Stimulated activated CD4-positive, alpha-beta T cell treated with anti-CD3 and anti-CD28 coated beads, Interleukin-2, amount 100 ng/mL, for 24 hours (primary cell): ENCODE measurements around the gene PMP22.

Experiments
- DNase-seq, 2 donors: peaks; one replicate each; pipeline ENCODE4 v3.0.0-alpha.2; 2020

PMP22 gene

DNA sequence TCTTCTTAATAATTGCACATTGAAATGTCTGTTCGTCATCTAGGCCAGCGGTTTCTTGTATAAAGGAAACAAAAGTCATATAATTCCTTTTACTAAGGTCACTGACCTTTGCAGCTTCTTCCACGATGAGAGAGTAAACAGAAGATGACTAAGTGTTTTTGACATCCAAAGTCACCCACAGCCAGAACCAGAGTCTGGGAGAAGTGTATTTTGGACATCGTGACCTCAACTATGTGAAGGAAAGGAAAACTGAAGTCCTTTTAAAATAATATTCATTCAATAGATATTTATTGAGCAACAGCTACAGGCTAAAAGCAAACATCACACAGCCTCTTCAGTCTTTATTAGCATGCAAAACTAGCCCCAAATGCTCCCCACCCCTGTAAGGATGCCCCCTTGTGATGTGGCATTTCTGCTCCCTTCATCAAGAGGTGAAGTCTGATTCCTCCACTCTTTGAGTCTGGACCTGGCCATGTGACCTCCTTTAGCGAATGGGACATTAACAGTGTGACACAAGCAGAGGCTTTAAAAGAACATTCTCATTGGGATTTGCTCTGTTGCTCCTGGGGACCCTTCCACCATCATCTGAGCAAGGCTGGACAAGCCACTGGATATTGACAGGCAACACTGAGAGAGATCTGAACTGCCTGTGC, 8.1 kb upstream of the PMP22 start:
- DNase-seq: no peak

GRCh38 chr17:15271741-15272140, 6.6 kb upstream of the PMP22 start:
- no peak for DNase-seq

- DNase-seq: no peak
Observed at GRCh38 chr17:15270628-15271381, 5.7 kb upstream of the PMP22 start.

- DNase-seq: no peak
Observed at GRCh38 chr17:15269780-15270089, 4.6 kb upstream of the PMP22 start.

DNA sequence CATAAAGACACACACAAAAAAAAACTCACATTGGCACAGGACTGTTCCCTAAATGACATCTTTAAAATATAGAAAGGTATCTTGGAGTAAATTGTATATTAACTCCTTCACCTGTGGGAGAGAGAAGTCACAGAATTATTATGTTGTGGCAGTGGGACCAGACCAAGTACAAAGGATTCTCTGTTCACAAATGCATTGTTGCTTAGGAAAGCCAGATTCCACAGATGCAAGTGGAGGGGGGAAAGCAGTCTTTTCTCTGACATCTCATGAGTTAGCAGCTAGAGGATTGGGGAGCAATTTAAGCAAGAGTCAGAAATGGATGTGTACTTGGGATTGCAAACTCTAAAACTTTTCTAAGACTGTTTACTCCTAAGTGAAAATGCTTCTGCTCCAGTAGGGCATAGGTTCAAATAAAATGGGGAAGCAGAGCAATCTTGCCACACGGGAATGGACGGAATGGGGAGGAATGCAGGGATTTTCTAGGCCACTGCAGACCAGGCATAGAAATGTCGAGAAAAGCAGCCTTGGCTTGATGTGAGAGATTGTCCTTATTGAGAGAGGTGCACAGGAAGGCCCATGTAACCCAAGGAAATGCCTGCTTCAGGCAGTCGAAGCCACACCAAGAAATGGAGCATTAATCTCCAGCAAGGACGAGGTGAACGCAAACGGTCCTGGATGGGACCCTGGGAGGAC, 4.1 kb upstream of the PMP22 start:
- DNase-seq: no peak

DNA sequence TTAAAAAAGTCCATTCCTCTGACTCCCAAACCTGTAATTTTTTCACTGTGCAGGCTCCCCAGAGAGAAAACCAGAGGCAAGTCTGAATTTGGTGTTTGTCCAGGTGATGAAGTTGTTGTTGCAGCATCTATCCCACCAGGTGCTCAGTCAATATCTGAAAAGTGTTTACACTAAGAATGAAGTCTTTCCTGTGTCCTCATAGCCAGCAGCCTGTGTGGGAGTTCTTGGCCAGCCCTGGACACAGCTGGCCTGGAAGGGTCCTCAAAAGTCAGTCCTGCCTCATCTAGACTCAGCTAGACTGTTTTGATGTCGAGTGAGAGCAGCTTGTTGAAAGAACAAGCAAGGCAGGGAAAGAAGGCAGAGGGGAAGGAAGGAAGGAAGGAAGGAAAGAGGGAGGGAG, 3.3 kb upstream of the PMP22 start:
- DNase-seq: no peak

DNA sequence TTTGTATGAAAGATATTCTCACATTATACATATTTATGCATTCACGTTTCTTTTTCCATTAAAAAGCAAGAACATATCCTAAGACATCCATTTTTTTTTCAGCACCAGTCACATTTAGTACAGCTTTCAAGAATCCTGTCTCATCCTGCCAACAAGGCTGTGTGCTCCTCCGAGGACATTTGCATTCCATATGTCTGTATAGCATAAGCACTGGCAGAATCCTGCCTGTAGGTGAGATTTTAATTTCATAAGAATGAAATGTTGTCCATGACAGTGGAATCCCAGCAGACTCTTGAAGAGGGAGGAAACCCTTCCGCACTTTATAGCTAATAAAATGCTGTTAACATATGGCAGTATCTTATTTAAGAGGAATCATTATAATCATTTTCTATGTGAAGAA, 2.9 kb upstream of the PMP22 start:
- DNase-seq: no peak

- no peak for DNase-seq
Observed at GRCh38 chr17:15266325-15267125, 1.4 kb upstream of the PMP22 start.

DNA sequence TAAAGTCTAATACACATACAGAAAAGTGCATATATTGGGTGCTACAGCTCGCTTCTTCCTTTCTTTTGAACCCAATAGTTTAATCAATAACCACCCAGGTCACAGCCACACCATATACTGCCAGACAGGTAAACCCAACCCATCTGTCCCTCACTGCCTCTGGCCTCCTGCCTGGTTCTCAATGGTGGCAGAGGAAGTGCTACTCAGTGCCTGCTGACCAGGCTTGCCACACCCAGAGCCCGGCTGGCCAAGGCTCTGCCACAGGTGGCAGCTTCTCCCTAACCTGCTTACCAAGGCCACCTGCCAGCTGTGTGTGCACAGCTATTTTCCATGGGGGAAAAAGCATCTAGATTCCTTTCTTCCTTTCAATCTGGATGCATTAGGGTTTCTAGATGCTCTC, 584 bp downstream of the PMP22 start:
- no peak for DNase-seq

DNA sequence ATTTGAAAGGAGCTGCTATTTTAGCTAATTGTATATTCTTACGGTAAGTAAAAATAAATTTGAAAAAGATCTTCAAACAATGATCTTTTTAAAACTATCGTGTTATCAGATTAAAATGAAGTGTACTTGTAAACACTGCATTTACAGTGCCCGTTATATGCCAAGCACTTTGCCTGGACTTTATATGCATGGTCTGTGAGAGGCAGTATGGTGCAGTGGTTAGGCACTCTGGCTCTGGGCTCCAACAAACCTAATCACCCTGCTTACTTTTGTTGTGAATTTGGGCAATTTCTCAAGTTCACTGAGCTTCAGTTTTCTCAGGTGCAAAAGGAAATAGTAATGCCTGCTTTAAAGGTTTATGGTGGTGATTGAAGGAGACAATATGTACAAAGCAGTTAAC, 1.4 kb downstream of the PMP22 start:
- no peak for DNase-seq

- DNase-seq: no peak
Observed at GRCh38 chr17:15263206-15263579, 1.9 kb downstream of the PMP22 start.

DNA sequence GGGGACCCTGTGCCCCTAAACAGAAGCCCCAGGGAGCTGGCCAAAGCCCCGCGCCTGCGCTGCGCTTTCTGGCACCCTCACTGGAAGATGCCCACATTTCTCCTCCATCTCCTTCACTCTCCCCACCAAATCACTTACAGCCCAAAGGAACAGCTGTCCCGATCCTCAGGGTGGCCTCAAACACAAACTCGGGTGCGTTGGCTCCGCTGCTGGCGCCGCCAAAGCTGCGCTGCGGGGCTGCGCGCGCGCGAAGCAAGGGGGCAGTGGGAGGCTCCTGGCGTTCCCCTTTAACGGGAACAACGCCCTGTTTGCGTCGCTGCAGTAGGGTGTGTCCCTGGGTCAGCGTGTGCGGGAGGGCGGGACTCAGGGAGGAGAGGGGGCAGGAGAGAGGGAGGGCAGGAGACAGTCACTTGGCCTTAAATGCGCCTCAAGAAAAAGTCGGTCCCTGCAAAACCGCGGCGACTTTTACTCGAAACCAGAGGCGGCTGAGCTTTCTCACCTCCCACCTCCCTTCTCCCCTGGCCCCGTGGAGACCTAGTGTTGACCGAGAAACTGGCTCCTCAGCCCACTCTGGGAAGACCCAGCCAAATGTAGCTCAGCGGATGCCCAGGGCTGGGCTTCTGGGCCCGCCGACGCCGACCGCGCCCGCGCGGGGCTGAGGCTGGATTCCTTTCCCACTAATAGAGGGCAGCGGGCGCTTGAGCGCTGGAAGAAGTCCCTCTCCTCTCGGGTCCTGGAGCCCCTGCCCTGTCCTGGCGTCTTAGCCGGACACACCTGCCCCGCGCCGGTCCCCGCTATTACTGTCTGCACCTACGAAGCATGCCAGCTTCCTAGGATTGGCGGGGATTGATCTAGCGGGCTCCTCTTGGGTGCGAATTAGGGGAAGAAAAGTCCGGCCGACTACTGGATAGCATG, 2.6 kb downstream of the PMP22 start:
- DNase-seq: peak in 1 of 2 donors; percentile 6

GRCh38 chr17:15261802-15262290, 3.3 kb downstream of the PMP22 start:
- DNase-seq: no peak

- peak in 1 of 2 donors; percentile 10 for DNase-seq
Observed at GRCh38 chr17:15261258-15261801, 3.8 kb downstream of the PMP22 start.

DNA sequence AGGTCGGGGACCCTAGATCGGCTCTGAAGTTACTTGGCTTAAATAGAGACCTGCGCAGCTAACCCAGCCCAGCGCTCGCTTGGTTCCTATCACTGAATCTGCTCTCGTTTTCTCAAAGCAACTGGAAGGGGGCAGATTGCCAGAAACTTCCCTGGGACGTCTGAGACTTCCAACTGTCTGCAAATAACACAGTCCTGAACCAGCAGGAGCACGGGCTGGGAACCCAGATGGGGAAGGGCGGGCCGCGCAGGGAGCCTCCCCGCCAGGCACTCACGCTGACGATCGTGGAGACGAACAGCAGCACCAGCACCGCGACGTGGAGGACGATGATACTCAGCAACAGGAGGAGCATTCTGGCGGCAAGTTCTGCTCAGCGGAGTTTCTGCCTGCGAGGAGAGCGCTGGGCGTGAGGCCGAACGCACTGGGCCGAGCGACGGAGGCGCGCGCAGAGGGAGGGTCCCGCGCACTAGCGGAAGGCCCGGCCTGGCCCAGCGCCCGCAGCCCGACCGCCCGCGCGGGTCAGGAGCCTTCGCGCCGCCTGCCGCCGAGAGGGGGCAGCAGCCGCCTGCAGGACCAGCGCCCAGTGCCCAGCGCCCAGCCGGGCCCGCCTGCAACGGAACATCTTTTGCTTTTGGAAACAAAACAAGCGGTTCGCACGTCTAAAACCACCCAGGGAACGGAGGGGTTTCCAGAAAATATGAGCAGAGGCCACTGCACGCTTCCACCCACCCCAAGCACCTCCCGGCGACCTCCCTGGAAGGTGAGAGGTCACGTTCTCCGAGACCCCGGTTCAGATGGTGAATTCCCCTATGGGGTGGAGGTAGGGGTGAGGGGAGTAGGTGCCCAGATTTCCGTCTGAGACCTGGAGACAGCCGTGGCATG, 4.5 kb downstream of the PMP22 start:
- peak; percentile 44 to 77 for DNase-seq

GRCh38 chr17:15257796-15258512, 7.2 kb downstream of the PMP22 start:
- DNase-seq: no peak

- peak; percentile 59 to 69 for DNase-seq
Observed at GRCh38 chr17:15257258-15257788, 7.8 kb downstream of the PMP22 start.

- no peak for DNase-seq
Observed at GRCh38 chr17:15256689-15257088, 8.4 kb downstream of the PMP22 start.

DNA sequence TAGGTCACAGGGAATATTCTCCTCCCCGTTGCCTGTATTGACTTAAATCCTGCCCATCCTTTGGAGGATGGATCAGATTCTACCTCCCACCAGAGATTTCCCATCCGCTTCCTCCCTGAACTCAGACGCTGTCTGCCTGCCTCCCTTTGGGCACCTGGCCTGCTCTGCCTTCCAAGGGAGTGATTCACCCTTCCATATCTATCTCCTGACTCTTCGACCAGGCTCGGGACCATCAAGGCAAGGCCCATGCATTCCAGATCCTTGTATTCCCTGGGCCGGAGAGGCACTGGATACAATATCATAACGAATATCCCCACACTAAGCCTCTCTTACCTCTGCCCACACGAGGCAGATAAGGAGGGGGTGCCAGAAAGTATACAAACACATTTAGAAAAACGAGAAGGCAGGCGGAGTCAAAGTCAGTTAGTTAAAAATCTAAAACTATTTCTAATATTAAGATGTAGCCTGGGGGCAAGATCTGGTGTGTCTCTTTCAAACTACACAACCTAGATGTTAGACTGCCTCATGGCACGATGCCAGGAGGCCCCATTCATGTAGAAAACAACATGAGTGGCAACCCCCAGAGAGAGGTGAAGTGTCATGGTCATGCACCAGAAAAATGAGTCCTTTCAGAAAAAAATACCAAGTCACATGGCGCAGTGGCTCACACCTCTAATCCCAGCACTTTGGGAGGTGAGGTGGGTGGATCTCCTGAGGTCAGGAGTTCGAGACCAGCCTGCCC, 9.2 kb downstream of the PMP22 start:
- no peak for DNase-seq
